H1 (cell line): ENCODE data around the gene NSF. TPM values are rescaled to one million over a fixed set of nuclear protein-coding genes. Genes with fewer than 3 reads are reported as not detected.

ENCODE experiments used
- CTCF ChIA-PET: fragments of 300-600 bp; sonication (Branson Sonifier 250); formaldehyde crosslinking; loops from one replicate; lab custom pipeline; 2021; ENCODE audit not compliant: partially characterized antibody; lab: Charles Lee
- POLR2A ChIA-PET: fragments of 300-600 bp; sonication (Branson Sonifier 250); formaldehyde crosslinking; loops from one replicate; lab custom pipeline; 2021; ENCODE audit warnings: inconsistent platforms; ENCODE audit not compliant: partially characterized antibody; lab: Charles Lee
- DNase-seq, 2 experiments: peaks; one replicate each; pipeline versions ENCODE4 v3.0.0 to v3.0.0-alpha.2; 2010 to 2022; ENCODE audit warnings: low spot score in 2 of 2, low read depth in 1 of 2, mixed read lengths in 1 of 2
- FAIRE-seq: peaks from 2 replicates; lab custom pipeline; 2011; peaks lifted over from hg19 to GRCh38; lab: Jason Lieb, UNC
- H2AFZ ChIP-seq: 2 replicates; pipeline ENCODE4 v1.8.1; 2012; ENCODE audit warnings: low read length, inconsistent platforms
- H2AK5ac ChIP-seq: 2 replicates; pipeline ENCODE4 v1.6.1; 2013; ENCODE audit warnings: low read depth, low read length
- H2BK120ac ChIP-seq: replicated peaks from 2 replicates; pipeline ENCODE3; 2013; ENCODE audit warnings: low read depth, low read length, inconsistent platforms
- H2BK12ac ChIP-seq: 2 replicates; pipeline ENCODE4 v1.6.1; 2013; ENCODE audit warnings: low read depth, low read length
- H2BK15ac ChIP-seq: 2 replicates; pipeline ENCODE4 v1.6.1; 2013; ENCODE audit warnings: low read length
- H2BK20ac ChIP-seq: 2 replicates; pipeline ENCODE4 v1.6.1; 2013; ENCODE audit warnings: low read length
- H2BK5ac ChIP-seq: 2 replicates; pipeline ENCODE4 v1.6.1; 2013; ENCODE audit warnings: low read depth, low read length
- H3K14ac ChIP-seq: 2 replicates; pipeline ENCODE4 v1.6.1; 2013; ENCODE audit warnings: inconsistent platforms; ENCODE audit not compliant: insufficient read length
- H3K18ac ChIP-seq: 2 replicates; pipeline ENCODE4 v1.6.1; 2013; ENCODE audit warnings: low read length; ENCODE audit errors: extremely low read depth
- H3K23ac ChIP-seq: 2 replicates; pipeline ENCODE4 v1.6.1; 2013; ENCODE audit warnings: inconsistent platforms; ENCODE audit not compliant: insufficient read length
- H3K23me2 ChIP-seq: 2 replicates; pipeline ENCODE4 v1.6.1; 2013; ENCODE audit warnings: low read depth, low read length
- H3K27ac ChIP-seq: 2 replicates; pipeline ENCODE4 v1.6.1; 2011; ENCODE audit warnings: low read depth, low read length, inconsistent platforms
- H3K27me3 ChIP-seq, 4 experiments: replicated peaks in 1 of 4; 1 replicate in 1 of 4; 2 replicates in 3 of 4; pipeline versions ENCODE4 v1.6.1 to v1.8.1; 2011 to 2013; ENCODE audit warnings: low read length in 3 of 4, mild to moderate bottlenecking in 3 of 4, inconsistent platforms in 2 of 4, mixed read lengths in 2 of 4, moderate library complexity in 1 of 4; ENCODE audit not compliant: control insufficient read depth in 3 of 4, insufficient read depth in 3 of 4; ENCODE audit errors: extremely low read depth in 1 of 4
- H3K36me3 ChIP-seq, 4 experiments: 2 replicates each; pipeline versions ENCODE4 v1.6.1 to v1.8.1; 2011 to 2013; ENCODE audit warnings: mild to moderate bottlenecking in 4 of 4, low read length in 3 of 4, moderate library complexity in 2 of 4, control low read depth in 1 of 4, inconsistent platforms in 1 of 4; ENCODE audit not compliant: insufficient read depth in 4 of 4, control insufficient read depth in 2 of 4
- H3K4ac ChIP-seq: replicated peaks from 2 replicates; pipeline ENCODE3; 2013; ENCODE audit warnings: low read length, low read depth, mixed read lengths, inconsistent platforms; ENCODE audit not compliant: insufficient read length
- H3K4me1 ChIP-seq, 4 experiments: replicated peaks in 1 of 4; 1 replicate in 1 of 4; 2 replicates in 3 of 4; pipeline versions ENCODE4 v1.6.1 to v1.8.1; 2011 to 2013; ENCODE audit warnings: low read length in 3 of 4, inconsistent platforms in 2 of 4, mixed read lengths in 1 of 4; ENCODE audit not compliant: insufficient read depth in 4 of 4, control insufficient read depth in 3 of 4
- H3K4me2 ChIP-seq, 2 experiments: 2 replicates each; pipeline versions ENCODE4 v1.6.1 to v1.8.1; 2011 to 2013; ENCODE audit warnings: low read depth in 2 of 2, low read length in 2 of 2, control low read depth in 1 of 2, inconsistent platforms in 1 of 2, mild to moderate bottlenecking in 1 of 2; ENCODE audit not compliant: insufficient read depth in 1 of 2
- H3K4me3 ChIP-seq, 4 experiments: fragments of 200-600, 300-600 bp in 1 of 4; sonication (generic), shearing (Covaris generic), sonication (Bioruptor Twin) in 1 of 4; 2 replicates each; pipeline versions ENCODE4 v1.5.1 to v1.8.1; 2011 to 2016; ENCODE audit warnings: low read length in 4 of 4, low read depth in 3 of 4, control low read depth in 2 of 4, inconsistent platforms in 2 of 4, mild to moderate bottlenecking in 2 of 4, mixed read lengths in 1 of 4, moderate library complexity in 1 of 4; ENCODE audit not compliant: insufficient read depth in 2 of 4; ENCODE audit errors: extremely low read depth in 1 of 4
- H3K56ac ChIP-seq: replicated peaks from 2 replicates; pipeline ENCODE3; 2013; ENCODE audit warnings: low read depth, mild to moderate bottlenecking, mixed read lengths, low read length, inconsistent platforms; ENCODE audit not compliant: insufficient read length
- H3K79me1 ChIP-seq: 2 replicates; pipeline ENCODE4 v1.6.1; 2013; ENCODE audit warnings: low read depth, low read length, control low read depth
- H3K79me2 ChIP-seq, 2 experiments: 2 replicates each; pipeline versions ENCODE4 v1.6.1 to v1.8.1; 2012 to 2013; ENCODE audit warnings: low read length in 2 of 2, mild to moderate bottlenecking in 2 of 2, inconsistent platforms in 1 of 2; ENCODE audit not compliant: insufficient read depth in 2 of 2, control insufficient read depth in 1 of 2
- H3K9ac ChIP-seq, 4 experiments: replicated peaks in 1 of 4; 1 replicate in 1 of 4; 2 replicates in 3 of 4; pipeline versions ENCODE4 v1.6.1 to v1.8.1; 2011 to 2013; ENCODE audit warnings: low read depth in 3 of 4, low read length in 3 of 4, control low read depth in 2 of 4, mild to moderate bottlenecking in 2 of 4, moderate library complexity in 2 of 4, inconsistent platforms in 1 of 4; ENCODE audit errors: extremely low read depth in 1 of 4
- H3K9me3 ChIP-seq, 2 experiments: 2 replicates each; pipeline versions ENCODE4 v1.6.1 to v1.8.1; 2012 to 2013; ENCODE audit warnings: mild to moderate bottlenecking in 2 of 2, moderate library complexity in 2 of 2, control low read depth in 1 of 2, inconsistent platforms in 1 of 2, low read depth in 1 of 2, low read length in 1 of 2, mixed read lengths in 1 of 2; ENCODE audit not compliant: insufficient read depth in 2 of 2
- H4K20me1 ChIP-seq, 2 experiments: replicated peaks in 1 of 2; 2 replicates each; pipeline versions ENCODE3 to v1.8.1; 2011 to 2013; ENCODE audit warnings: inconsistent platforms in 2 of 2, low read length in 2 of 2, mild to moderate bottlenecking in 1 of 2; ENCODE audit not compliant: insufficient read depth in 2 of 2, control insufficient read depth in 1 of 2
- H4K5ac ChIP-seq: 2 replicates; pipeline ENCODE4 v1.6.1; 2013; ENCODE audit warnings: low read length, low read depth, mixed read lengths, inconsistent platforms; ENCODE audit not compliant: insufficient read length
- H4K8ac ChIP-seq: 2 replicates; pipeline ENCODE4 v1.8.0; 2013; ENCODE audit warnings: mild to moderate bottlenecking, moderate library complexity, low read length, inconsistent platforms; ENCODE audit not compliant: insufficient read depth; ENCODE audit errors: extremely low read depth
- H4K91ac ChIP-seq: replicated peaks from 2 replicates; pipeline ENCODE3; 2013; ENCODE audit warnings: low read length, mixed read lengths, inconsistent platforms; ENCODE audit not compliant: insufficient read length
- ASH2L ChIP-seq: fragments of 200-600, 300-600 bp; sonication (generic); IDR thresholded peaks from one replicate; pipeline ENCODE4 v1.7.1; 2017; ENCODE audit warnings: low read length
- BCL11A ChIP-seq, 2 experiments: IDR thresholded peaks; one replicate each; pipeline ENCODE4 v1.6.1; 2011; ENCODE audit warnings: low read depth in 2 of 2, low read length in 2 of 2, mild to moderate bottlenecking in 2 of 2
- CEBPB ChIP-seq: IDR thresholded peaks from 2 replicates; pipeline ENCODE4 v1.6.1; 2012; ENCODE audit warnings: low read depth, low read length
- E2F6 ChIP-seq: IDR thresholded peaks from 2 replicates; pipeline ENCODE4 v1.6.1; 2012; ENCODE audit warnings: inconsistent platforms
- KDM5A ChIP-seq: fragments of 200-600 bp; IDR thresholded peaks from 2 replicates; pipeline ENCODE4 v1.7.1; 2012; ENCODE audit warnings: mild to moderate bottlenecking, low read length, inconsistent platforms, mixed read lengths
- MAFK ChIP-seq: IDR thresholded peaks from 2 replicates; pipeline ENCODE4 v1.6.1; 2012; ENCODE audit warnings: low read depth, mild to moderate bottlenecking, improper control_type of control experiment, low read length
- RAD21 ChIP-seq, 2 experiments: IDR thresholded peaks in 1 of 2; conservative IDR thresholded peaks in 1 of 2; 2 replicates each; pipeline ENCODE4 v1.6.1; 2011; ENCODE audit warnings: low read depth in 2 of 2, low read length in 2 of 2, improper control_type of control experiment in 1 of 2, inconsistent platforms in 1 of 2, mild to moderate bottlenecking in 1 of 2, moderate library complexity in 1 of 2
- SP4 ChIP-seq: IDR thresholded peaks from 2 replicates; pipeline ENCODE4 v1.6.1; 2012; ENCODE audit warnings: low read length, inconsistent platforms
- WGBS, 2 experiments: shearing (Covaris generic) in 1 of 2; methylation state at CpG; one replicate each; pipeline versions ENCODE4 v1.1.6 to v1.1.7; 2013 to 2015; ENCODE audit warnings: low lambda C conversion rate in 2 of 2, mixed read lengths in 2 of 2, inconsistent platforms in 1 of 2, low coverage in 1 of 2, missing lambda C conversion rate in 1 of 2; ENCODE audit not compliant: insufficient replicate concordance in 2 of 2, insufficient coverage in 1 of 2, insufficient read length in 1 of 2; ENCODE audit errors: extremely low coverage in 1 of 2, missing lambda C conversion rate in 1 of 2; 5-methylcytosine and 5-hydroxymethylcytosine counted together
- polyA plus RNA-seq, 7 experiments: library from polyadenylated mRNA; depleted of rRNA in 3 of 7; stranded (reverse) in 5 of 7; unstranded in 2 of 7; fragments of >200 nt in 5 of 7; fragments of 200-250 nt in 2 of 7; gene quantifications; 1 replicate in 5 of 7; 2 replicates in 1 of 7; 4 replicates in 1 of 7; pipeline versions ENCODE4 v1.2.1 to v1.2.3, GENCODE V29; 2011 to 2013; ENCODE audit warnings: missing spikeins in 2 of 7, mixed read lengths in 2 of 7
- total RNA-seq: library from RNA; stranded (reverse); fragmentation: NEBNext Ultra II Directional; extraction: Animal tissue kit (Norgen Biotek cat#: 25700); gene quantifications from 2 replicates; pipeline ENCODE4 v1.2.1, GENCODE V29; 2021
- TF ChIP-seq, protein P1 (sequence below): IDR thresholded peaks from 2 replicates; pipeline ENCODE4 v1.6.1; 2011; ENCODE audit warnings: low read length, improper control_type of control experiment
- TF ChIP-seq, protein P2 (sequence below): IDR thresholded peaks from 2 replicates; pipeline ENCODE4 v1.6.1; 2012; ENCODE audit warnings: low read length, inconsistent platforms

NSF gene
- total and polyA plus RNA-seq, 2 of the 8 experiments (the other 6 are each of a cell fraction or from before 2014, with no cell fraction given) = 13.0 to 27.7 TPM

DNA sequence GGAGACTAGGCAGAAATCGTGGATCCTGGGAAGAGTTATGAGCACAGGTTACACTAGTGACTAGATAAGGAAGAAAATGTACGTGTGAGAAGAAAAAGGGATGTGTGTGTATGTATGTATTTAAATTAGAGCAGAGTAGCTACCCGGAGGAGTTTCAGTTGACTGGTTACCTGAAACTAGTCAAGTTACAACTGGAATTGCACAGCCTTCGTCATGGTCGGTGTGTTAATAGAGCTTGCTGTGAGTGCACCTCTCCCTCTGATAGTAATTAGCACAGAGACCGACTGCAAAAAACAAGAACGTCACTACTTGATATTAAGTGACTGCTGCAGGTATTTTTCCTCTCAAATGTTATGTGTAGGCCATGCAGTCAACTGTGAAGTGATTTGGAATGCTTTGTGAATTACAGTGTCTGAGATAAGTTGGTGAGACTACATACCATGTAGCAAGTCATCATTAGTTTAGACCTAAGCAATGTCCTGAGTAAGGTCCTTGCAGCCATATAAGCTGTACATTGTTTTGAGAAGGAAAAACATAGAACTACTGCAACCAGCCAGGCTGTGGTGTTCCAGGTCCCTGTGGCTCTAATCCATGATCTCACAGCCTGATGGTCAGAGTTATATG, 132.3 kb downstream of the NSF start:
- H3K4me1 ChIP-seq = no peaks in the 10 kb centered on the region
- ChIA-PET POLR2A (interaction anchor here (1.2 kb wide), 1 partner anchor 44 kb away, joined by 3 read pairs; no protein-coding TSS in a partner anchor), CTCF (interaction anchor here (1.0 kb wide), 1 partner anchor 119 kb away, joined by 5 read pairs; no protein-coding TSS in a partner anchor)
- H3K9ac ChIP-seq = no peak overlapping the region
- no peak overlapping the region for H4K8ac ChIP-seq
- no peak overlapping the region for H3K4me2 ChIP-seq
- no peaks in the 10 kb centered on the region; a peak in 1 of 8 replicates for H3K36me3 ChIP-seq
- H2BK120ac ChIP-seq = no peak overlapping the region
- H4K5ac ChIP-seq = no peak overlapping the region
- H3K4me3 ChIP-seq = no peak overlapping the region
- no peak overlapping the region for H2BK15ac ChIP-seq
- no peaks in the 10 kb centered on the region for H3K9me3 ChIP-seq
- H3K79me2 ChIP-seq = no peaks in the 10 kb centered on the region
- no peaks in the 10 kb centered on the region for H3K23me2 ChIP-seq
- 77% methylated on average over 7 of the region's 7 CpGs; no CpG with 5 or more reads in 1 of the 2 experiments for WGBS, 2 experiments
- no peak overlapping the region for H2BK12ac ChIP-seq
- no peak for FAIRE-seq
- H4K20me1 ChIP-seq = no peaks in the 10 kb centered on the region
- no peak overlapping the region for H3K56ac ChIP-seq
- H3K14ac ChIP-seq = no peak overlapping the region
- H2AFZ ChIP-seq = no peak overlapping the region
- no peak overlapping the region for H3K4ac ChIP-seq
- H2AK5ac ChIP-seq = no peak overlapping the region
- no peak overlapping the region for H3K27ac ChIP-seq
- no peak overlapping the region for H4K91ac ChIP-seq
- DNase-seq = no peak
- no peak overlapping the region for H3K23ac ChIP-seq
- H3K27me3 ChIP-seq = no peaks in the 10 kb centered on the region
- H2BK5ac ChIP-seq = no peak overlapping the region
- H3K79me1 ChIP-seq = no peaks in the 10 kb centered on the region
- H3K18ac ChIP-seq = no peak overlapping the region
- H2BK20ac ChIP-seq = no peak overlapping the region
- TF ChIP-seq RAD21 (IDR thresholded peaks at IDR 0.05 in 1 of 2, conservative IDR thresholded peaks at IDR 0.05 in 1 of 2; ENCODE audit: low read depth in 2 of 2, low read length in 2 of 2) (no peak), ASH2L (no peak), MAFK (no peak), E2F6 (no peak), CEBPB (no peak), SP4 (no peak), BCL11A (IDR thresholded peaks at IDR 0.05; ENCODE audit: low read depth in 2 of 2, low read length in 2 of 2) (no peak), KDM5A (no peak)
- TF ChIP-seq, protein P1, sequence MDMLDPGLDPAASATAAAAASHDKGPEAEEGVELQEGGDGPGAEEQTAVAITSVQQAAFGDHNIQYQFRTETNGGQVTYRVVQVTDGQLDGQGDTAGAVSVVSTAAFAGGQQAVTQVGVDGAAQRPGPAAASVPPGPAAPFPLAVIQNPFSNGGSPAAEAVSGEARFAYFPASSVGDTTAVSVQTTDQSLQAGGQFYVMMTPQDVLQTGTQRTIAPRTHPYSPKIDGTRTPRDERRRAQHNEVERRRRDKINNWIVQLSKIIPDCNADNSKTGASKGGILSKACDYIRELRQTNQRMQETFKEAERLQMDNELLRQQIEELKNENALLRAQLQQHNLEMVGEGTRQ = no peak
- TF ChIP-seq, protein P2, sequence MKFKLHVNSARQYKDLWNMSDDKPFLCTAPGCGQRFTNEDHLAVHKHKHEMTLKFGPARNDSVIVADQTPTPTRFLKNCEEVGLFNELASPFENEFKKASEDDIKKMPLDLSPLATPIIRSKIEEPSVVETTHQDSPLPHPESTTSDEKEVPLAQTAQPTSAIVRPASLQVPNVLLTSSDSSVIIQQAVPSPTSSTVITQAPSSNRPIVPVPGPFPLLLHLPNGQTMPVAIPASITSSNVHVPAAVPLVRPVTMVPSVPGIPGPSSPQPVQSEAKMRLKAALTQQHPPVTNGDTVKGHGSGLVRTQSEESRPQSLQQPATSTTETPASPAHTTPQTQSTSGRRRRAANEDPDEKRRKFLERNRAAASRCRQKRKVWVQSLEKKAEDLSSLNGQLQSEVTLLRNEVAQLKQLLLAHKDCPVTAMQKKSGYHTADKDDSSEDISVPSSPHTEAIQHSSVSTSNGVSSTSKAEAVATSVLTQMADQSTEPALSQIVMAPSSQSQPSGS = no peak
